NCI-H2107 (cell line): ENCODE results near the gene PMCH.
"Not testable (repeated sequence)": the region's sequence is repeated elsewhere in the genome, so short reads cannot be mapped to it uniquely, and the experiment has no call there.

ENCODE experiments used
- DNase-seq: peaks from one replicate; lab custom pipeline; 2025; lab: John Stamatoyannopoulos, UW

The PMCH gene

DNA sequence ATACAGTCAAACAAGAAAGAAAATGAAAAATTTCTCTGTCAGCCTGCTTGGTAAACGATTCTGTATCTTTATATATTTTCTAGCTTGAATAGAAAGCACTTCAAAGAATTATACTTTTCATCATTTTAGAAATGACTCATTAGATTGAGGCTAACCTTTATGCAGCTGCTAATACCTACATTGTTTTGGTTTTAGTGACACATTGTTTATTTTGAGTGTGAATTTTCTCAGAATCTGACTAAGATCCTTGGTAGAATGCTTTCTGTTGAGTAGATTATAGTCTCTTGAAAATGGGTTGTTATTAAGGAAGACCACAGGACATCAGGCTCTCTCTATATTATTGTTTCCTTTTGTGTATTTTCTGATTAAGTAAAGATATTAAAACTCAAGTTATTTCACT, at the start of gene PMCH:
Gene PMCH (minus strand): TSS at position 45 of the 400 bp plus-strand sequence. CDS start 63 bp downstream, outside the sequence.
- DNase-seq, result no peak

GRCh38 chr12:102240859-102241258, 43.2 kb upstream of the PMCH start:
- not testable (repeated sequence) for DNase-seq

GRCh38 chr12:102234599-102234998, 37.0 kb upstream of the PMCH start:
- no peak for DNase-seq

DNA sequence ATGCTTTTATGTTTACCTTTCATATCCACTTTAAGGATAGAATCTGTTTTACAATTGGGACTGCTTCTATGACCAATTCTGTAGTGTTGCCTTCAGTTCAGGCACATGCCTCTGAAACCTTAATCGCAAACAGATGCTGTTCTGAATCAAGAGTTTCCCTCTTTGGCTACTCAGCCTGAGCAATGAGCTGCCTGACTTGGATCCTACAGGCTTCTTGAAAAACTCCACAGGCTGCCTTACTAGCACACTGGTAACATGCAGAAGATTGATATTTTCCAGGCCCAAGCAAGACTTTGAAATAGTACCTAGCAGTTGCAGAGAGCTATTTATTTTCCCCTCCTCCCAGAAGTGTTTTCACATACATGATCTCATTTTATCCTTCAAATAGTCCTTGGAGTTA, 34.8 kb upstream of the PMCH start:
- no peak for DNase-seq

DNA sequence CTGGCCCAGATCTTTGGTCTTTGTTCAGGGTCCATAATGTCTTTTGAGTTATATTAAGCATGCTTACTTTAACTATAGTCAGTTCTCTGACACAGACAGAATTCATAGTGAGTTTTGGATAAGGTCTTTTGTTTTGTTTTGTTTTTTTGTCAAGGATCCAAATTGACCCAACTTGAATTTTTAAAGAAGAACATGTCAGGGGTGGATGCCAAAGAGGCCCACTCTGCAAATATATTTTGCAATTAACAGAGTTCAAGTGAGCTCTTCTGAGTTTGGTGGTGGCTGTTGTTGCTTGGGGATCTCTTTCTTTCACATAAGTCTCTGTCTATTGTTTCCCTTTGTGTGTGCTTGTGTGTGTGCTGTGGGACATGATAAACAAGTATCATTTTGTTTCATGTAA, 34.4 kb upstream of the PMCH start:
- DNase-seq, result no peak

GRCh38 chr12:102227954-102228353, 30.3 kb upstream of the PMCH start:
- DNase-seq, result no peak

DNA sequence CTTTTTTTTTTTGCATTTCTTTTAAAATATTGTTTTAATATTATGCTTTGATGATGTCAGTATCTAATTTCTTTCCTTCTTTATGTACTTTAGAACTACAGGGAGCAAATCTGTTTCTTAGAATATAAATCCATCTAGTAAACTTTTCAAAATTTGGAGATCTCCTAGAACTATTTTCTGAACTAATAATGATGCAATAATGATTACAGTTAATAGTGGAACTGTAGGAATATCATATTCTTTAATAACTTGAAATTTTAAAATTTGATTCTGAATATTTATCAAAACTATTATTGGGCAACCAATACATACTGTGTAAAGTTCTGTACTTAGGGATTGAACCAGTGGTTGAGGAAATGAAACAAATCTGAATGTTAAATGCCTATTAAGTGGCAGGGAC, 23.1 kb upstream of the PMCH start:
- DNase-seq, result no peak

GRCh38 chr12:102215992-102216691, 18.5 kb upstream of the PMCH start:
- DNase-seq, result no peak

DNA sequence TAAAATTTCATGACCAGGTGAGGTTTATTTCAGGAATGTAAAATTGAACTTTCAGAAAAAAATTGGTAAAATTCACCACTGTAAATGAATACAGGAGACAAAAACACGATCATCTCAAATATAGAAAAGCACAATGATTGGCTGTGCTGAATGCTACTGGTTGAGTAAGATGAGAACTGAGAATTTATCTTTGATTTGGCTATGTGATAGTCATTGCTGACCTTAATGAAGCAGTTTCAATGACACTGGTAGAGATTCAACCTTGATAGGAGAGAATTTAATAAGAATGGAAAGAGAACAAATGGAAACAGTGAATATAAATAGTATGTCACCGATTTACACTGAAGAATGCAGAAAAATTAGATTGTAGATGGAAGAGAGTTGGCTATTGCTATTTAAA, 6.4 kb upstream of the PMCH start:
- DNase-seq, result no peak

- DNase-seq, result no peak
Measured at GRCh38 chr12:102202556-102202955, 4.9 kb upstream of the PMCH start.

DNA sequence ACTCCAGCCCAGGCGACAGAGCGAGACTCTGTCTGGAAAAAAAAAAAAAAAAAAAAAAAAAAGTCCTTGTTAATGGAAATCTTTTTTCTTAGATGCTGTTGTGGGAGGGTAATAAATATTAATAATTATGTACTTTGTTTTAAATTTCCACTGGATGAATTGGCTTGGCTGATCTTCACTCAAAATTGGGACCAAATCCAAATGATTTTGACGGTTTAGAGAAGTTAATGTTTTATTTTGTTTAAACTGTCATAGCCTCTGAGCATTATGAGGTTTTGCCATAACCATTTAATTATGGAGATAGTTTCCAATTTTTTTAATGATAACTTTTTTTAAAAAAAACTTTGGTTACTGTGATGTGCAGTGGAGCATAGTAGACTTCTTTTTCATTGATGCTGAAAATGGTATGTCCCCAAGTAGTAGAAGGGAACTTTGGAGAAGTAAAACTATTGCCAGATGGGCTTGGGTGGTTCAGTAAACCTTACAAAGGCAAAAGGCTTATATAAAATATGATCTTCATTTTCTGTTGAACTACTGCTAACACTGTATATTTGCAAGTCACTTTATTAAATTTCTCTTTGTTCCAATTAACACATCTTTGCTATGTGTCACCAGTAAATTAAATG, 3.9 kb upstream of the PMCH start:
- no peak for DNase-seq

DNA sequence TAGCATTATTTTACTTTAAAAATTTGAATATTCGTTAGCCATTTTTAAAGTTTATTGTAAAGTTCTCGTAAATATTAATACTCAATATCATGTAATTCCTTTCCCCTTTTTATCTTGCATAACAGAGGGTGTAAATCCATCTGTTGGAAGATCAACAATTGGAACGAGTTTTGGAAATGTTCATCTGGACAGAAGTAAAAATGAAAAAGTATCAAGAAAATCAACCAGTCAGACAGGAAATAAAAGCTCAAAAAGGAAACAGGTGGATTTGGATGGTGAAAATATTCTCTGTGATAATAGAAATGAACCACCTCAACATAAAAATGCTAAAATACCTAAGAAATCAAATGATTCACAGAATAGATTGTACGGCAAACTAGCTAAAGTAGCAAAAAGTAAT, 1.8 kb downstream of the PMCH start:
- no peak for DNase-seq

DNA sequence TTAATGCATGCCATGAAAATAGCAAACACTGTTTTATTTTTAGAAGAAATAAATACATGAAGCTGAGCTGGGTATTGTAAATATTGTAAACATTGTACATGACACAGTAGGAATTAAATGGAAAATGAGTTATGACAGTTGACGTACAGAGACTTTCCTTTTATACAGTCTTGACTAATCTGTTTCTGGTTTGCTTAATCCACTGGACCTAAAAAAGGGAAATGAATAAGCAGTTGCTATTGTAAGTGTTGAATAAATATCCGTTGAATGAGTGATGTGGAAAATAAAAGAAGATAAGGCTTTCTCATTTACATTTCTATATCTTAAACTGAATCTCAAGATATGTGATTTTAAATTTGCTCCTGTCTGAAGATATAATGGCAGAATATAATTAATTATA, 15.0 kb downstream of the PMCH start:
- DNase-seq, result no peak

GRCh38 chr12:102174761-102175160, 22.9 kb downstream of the PMCH start:
- DNase-seq, result no peak

DNA sequence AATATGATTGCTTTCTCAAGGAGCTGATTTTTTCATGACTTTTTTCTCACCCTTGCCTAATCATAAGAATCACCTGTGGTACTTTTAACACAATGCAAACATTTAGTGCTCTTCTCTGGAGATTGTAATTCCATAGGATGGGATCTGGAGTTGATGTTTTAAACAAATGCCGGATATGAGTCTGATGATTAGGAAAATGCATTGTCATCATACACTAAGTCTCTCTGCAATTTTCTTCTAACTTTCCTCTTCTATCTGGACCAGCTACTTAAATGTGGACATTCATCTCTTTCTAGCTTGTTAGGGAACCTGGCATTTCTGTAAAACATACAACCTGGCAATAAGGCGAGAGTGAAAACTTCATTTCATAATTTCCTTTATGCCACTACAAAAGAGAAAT, 23.5 kb downstream of the PMCH start:
- DNase-seq, result no peak

GRCh38 chr12:102172436-102172835, 25.2 kb downstream of the PMCH start:
- DNase-seq, result no peak

DNA sequence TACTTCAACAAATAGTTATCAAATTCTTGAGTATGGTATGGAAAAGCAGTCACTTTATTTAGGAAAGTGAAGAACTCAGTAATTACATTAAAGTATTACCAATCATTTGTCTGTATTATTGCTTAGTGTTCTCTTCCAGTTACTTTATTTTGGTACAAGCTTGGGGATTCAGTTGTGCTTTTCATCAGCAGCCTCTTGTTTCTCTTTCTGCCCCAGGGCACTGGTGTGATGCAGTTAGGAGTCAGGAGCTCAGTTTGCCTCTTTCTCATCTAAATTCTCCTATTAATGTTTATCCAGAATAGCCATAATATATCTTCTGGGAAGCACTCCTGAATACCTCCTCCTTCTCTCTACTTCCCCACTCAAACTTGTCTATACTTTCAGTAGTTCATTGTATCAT, 25.7 kb downstream of the PMCH start:
- DNase-seq, result no peak

DNA sequence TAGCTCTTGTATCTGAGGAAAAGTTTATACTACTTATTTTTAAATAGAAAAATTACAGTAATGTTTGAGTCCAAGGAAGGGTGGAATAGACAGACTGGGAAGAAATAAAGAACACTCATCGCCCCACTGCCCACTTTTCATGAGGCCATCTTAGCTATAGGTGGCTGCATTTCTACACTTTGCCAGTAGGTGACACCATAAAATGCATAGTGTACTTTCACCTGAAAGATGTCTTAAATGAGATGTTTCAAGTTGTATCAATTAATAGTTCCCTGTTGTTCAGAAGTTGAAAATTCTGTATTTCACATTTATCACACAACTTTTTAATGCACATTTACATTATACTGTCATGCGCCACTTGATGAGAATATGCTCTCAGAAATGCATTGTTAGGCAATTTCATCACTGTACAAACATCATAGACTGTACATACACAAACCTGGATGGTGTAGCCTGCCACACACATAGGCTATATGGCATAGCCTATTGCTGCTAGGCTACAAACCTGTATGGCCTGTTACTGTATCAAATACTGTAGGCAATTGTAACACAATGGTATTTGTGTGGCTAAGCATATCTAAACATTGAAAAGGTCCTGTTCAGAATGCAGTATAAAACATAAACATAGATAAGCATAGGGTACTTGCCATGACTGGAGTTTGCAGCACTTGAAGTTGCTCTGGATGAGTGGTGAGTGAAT, 27.6 kb downstream of the PMCH start:
- DNase-seq, result no peak

- DNase-seq, result no peak
Measured at GRCh38 chr12:102167821-102168604, 29.6 kb downstream of the PMCH start.

DNA sequence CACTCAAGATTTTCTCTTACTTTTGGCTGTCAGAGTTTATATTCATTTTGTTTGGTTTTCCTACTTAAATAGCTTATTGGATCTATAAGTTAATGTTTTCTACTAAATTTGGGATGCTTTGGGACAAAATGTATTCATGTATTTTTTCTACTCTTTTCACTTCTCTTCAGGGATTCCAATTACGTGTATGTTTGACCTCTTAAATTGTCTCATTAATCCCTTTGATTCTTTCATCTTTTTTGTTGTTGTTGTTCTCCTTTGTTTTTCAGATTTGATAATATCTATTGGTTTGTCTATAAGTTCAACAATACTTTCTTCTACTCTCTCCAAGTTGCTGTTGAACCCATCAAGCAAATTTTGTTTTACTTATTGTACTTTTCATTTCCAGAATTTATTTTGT, 34.2 kb downstream of the PMCH start:
- no peak for DNase-seq

DNA sequence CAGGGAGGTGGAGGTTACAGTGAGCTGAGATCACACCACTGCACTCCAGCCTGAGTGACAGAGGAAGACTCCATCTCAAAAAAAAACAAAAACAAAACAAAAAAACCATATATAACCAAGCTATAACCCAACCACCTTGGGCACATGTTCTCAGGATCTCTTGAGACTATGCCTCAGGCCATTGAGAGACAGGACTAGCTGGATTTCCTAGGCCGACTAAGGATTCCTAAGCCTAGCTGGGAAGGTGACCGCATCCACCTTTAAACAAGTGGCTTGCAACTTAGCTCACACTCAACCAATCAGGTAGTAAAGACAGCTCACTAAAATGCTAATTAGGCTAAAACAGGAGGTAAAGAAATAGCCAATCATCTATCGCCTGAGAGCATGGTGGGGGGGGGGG, 42.4 kb downstream of the PMCH start:
- not testable (repeated sequence) for DNase-seq

DNA sequence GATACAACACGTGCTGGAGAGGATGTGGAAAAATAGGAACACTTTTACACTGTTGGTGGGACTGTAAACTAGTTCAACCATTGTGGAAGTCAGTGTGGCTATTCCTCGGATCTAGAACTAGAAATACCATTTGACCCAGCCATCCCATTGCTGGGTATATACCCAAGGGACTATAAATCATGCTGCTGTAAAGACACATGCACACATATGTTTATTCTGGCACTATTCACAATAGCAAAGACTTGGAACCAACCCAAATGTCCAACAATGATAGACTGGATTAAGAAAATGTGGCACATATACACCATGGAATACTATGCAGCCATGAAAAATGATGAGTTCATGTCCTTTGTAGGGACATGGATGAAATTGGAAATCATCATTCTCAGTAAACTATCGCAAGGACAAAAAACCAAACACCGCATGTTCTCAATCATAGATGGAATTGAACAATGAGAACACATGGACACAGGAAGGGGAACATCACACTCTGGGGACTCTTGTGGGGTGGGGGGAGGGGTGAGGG, 50.5 kb downstream of the PMCH start:
- not testable (repeated sequence) for DNase-seq
